ENCODE data around the gene MSRB3.

GRCh38 chr12:65449400-65449799 lies 170.9 kb downstream of the MSRB3 start:
- no peak for TF ChIP-seq CTCF (IDR thresholded peaks at IDR 0.05; ENCODE audit: extremely low read depth in 1 of 2, insufficient read depth in 1 of 2, low read depth in 1 of 2, low read length in 2 of 2)
- TF ChIP-seq EZH2 (IDR thresholded peaks at IDR 0.05; ENCODE audit: borderline replicate concordance, low read depth, low read length, severe bottlenecking) = no peak
- TF ChIP-seq POLR2A (IDR thresholded peaks at IDR 0.05; ENCODE audit: low read depth, low read length) = no peak
- no peak for TF ChIP-seq GATA2 (IDR thresholded peaks at IDR 0.05; ENCODE audit: insufficient read depth, insufficient read length, low read depth, low read length)
